Left ventricle myocardium superior (tissue), 1 donor: ENCODE data around the gene CPED1. TPM values are rescaled to one million over a fixed set of nuclear protein-coding genes. Genes with fewer than 3 reads are reported as not detected.
A peak's percentile ranks its signal among the peaks of the same experiment; 100 is the strongest.

ENCODE experiments used
- ATAC-seq: fragments of 200-7000 bp; cut with Tn5 transposase; one replicate; pipeline ENCODE4 v1.9.1; 2020; ENCODE audit warnings: mild to moderate bottlenecking, moderate library complexity
- DNase-seq: peaks from one replicate; pipeline ENCODE4 v3.0.0-alpha.2; 2020
- intact Hi-C: fragments of 100-400 bp; cut with micrococcal nuclease; formaldehyde crosslinking; loops from one replicate; pipeline ENCODE4 v1.11.0; 2022
- total RNA-seq: library from RNA; stranded (reverse); fragmentation: NEBNext Ultra II Directional; extraction: Animal tissue kit (Norgen Biotek cat#: 25700); gene quantifications from one replicate; pipeline ENCODE4 v1.2.1, GENCODE V29; 2021
- donor health status: DM: no; HTN: yes; CAD: no; lungs with severe emphysema.

Gene CPED1
- total RNA-seq, 1 donor from 2014 or later: 32.8 TPM

DNA sequence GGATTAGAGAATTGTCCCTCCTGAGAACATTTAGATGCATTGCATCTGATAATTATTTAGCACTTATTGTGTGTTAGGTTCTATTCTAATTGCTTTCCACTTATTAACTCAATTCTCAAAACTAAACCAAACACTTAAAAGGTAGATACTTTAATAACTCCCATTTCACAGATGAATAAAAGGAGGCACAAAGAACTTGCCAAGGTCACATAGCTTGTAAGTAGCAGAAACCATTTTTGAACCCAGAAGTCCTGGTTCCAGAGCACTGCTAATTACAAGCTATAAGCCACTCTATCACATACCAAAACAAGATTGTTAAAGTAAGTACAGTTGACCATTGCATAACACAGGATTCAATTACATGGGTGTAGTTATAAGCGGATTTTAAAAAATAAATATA lies 164.9 kb downstream of the CPED1 start:
- no peak for ATAC-seq
- intact Hi-C loops: no loop called here
- DNase-seq: no peak

DNA sequence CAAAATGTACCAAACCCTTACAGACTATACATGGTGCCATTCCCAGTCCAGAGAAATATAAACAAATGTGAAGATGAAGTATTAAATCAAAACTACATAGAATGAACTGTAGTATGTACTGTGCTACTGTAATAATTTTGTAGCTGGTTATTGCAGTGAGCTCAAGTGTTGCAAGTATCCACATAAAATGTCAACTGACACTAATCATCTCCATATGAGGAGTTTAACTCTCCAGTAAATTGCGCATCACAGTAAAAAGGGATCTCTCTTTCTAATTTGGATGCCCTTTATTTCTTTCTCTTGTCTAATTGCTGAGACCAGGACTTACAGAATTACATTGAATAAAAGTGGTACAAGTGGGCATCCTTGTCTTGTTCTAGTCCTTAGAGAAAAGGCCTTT lies 165.5 kb downstream of the CPED1 start:
- intact Hi-C loops: no loop called here

DNA sequence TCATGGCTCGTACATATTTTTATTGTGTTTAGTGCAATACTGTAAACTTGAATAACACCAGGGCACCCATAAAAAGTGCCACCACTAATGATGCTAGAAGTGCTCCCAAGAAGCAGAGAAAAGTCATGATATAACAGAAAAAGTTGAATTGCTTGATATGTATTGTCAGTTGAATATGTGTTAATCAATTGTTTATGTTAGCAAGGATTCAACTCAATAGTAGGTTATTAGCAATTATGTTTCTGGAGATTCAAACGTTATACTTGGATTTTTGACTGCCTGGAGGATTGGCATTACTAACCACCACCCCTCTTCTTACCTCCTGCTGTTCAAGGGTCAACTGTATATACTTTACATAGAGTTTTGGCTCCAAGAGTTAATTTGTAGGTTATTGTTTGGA lies 168.3 kb downstream of the CPED1 start:
- intact Hi-C loops: no loop called here
- DNase-seq: no peak
- no peak for ATAC-seq

More for the DNA sequence above, 165.5 kb downstream of the CPED1 start:
- DNase-seq (no peak), ATAC-seq (no peak)

DNA sequence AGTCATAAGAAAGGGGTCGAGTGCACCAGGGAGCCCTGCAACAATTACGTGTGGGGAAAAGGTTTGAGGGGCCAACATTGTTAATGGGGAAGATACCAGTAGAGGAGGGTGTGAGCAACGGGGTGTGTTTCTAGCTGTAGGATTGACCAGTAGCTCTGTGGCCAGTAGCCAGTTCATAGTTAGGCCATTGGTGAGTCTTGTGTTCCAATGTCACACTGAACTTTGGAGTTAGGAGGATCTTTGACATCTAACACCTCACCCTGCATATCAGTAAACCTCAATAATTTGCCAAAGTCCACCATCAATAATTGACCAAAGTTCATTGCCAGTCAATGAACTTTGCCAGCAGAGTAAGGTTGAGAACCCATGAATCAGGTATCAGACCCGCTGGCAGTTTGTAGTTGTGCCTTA lies 168.8 kb downstream of the CPED1 start:
- DNase-seq: no peak
- no peak for ATAC-seq
- intact Hi-C loops: no loop called here

DNA sequence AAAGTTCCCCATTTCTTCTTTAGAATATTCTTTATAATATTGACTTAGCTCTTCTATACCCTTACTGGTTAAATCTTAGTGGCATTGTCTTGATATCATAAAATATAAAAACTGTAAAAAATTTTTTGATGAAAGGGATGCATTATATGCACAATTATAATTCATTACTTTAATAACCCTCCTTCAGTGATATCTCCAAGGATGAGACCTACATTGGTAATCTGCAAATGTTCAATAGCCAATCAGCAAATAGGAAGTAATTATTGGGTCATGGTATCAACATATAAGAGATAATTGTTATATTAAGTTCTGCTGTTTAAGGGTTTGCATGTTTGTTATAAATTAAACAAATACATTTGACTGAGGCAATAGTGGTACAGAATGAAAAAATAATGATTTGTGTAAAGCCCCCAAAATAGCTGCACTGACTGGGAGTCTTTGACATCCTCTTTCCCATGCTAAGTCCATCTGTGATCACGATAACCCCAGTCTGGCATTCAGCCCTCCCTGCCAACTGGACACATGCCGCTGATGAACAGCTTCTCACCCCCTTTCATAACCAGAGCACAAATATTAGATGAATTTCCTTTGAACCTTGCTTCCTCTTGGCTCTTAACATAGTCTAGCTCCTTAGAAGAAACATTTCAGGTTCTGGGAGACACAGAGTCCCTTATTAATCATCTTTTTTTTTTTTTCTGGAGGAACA lies 169.5 kb downstream of the CPED1 start:
- ATAC-seq (no peak), DNase-seq (no peak)
- intact Hi-C loops: no loop called here

DNA sequence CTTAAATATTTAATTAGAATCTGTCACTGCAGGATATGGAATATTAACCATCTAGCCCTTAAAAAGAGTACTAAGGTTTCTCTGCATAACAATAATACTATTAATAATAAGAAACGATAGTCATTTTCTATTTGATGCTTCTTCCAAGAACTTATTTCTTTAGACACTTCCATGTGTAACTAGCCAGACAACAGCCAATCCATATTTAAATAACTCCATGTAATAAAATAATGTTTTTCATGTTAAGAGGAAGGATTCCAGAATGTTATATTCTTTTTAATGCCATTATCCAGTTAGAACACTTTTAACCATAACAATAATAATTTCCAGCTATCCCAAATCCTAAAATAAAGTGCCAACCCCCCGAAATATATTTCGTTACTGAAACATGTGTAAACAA lies 170.2 kb downstream of the CPED1 start:
- DNase-seq: no peak
- no peak for ATAC-seq
- intact Hi-C loops: no loop called here

DNA sequence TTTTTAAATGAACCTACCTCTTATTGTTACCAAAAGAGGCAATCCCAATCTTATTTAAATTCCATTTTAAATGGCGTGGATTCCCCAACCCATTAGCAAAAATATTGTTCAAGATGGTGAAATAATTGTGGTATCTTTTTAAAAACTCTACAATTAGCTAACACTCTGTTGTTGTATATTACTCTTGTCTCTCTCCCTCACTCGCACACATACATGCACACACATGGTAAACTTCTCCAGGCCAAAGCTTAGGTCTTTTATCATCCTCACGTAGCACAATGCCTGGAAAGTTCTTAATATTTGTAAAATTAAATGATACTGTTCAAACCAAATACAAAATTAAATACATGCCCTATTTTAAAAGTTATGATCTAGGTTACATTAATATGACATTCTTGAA lies 171.0 kb downstream of the CPED1 start:
- intact Hi-C loops: no loop called here
- DNase-seq (no peak), ATAC-seq (no peak)

DNA sequence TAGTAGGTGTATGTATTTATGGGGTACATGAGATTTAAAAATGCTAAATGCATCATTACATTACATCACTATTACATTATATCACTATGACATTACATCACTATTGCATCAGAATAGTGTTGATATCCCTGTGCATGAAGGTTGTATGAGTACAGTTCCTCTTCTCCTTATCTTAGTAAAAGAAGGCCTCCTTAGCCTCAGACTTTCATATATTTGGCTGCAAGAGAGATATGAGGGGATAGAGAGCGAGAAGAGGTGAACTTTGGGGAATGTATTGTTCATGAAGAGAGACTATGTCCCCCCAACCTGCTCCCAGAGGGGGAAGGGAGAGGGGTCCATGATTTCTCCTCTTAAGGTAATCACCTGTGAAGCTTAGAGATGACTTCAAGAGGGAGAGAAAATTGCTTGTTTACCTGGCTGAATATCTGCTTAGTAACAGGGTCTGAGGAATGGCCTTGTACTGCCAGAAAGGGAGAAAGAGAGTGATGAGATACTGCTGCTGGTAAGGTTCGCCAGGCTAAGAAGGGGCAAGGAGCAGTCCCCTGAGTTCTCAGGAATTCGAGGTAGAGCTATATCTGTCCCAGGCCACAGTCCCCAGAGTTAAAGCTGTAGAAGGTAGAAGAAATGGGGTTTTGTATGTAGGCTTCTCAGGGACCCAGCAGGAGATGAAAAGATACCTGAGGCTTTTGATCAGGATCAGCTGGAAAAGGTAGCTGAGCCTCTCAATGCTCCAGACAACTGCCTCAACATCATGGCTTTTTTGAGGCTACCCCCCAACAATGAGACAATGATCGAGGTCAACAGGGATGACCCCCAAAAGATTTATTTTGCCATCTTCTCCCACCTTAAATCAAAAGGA lies 171.9 kb downstream of the CPED1 start:
- intact Hi-C loops: no loop called here
- DNase-seq (no peak), ATAC-seq (no peak)

DNA sequence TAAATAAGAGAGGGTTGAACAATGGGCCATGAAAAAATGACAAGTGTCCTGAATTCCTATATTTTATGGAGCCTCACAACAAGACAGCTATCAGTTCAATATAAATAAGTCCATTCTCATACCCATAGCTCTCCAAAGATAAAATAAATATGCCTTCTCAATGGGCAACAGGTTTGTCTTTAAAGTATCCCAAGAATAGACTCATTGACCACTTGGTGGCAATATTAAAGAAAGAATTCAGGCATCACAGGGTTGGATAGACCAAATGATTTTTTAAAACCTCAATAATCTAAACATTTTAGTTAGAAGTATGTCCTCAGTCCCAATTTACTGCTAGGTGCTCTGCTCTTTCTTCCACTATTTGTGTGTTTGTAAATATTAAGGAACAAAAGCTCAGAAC lies 175.2 kb downstream of the CPED1 start:
- intact Hi-C loops: no loop called here
- ATAC-seq: no peak
- no peak for DNase-seq

DNA sequence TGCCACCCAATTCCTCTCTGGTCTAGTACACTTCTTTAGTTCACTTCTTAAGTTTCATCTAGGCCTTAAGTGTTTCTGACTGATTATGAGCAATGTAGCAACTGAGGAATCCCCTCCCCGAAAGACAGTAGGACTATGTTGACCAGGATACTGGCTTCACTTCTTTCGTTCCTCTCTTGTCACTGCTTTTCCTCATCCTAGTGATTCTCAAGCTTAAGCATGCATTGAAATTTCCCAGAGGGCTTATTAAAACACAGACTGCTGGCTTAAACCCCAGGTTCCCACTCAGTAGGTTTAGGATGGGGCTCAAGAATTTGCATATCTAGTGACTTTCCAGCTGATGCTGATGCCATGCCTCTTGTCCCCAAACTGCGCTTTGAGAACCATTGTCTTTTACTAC lies 175.7 kb downstream of the CPED1 start:
- intact Hi-C loops: no loop called here
- DNase-seq: no peak
- no peak for ATAC-seq

DNA sequence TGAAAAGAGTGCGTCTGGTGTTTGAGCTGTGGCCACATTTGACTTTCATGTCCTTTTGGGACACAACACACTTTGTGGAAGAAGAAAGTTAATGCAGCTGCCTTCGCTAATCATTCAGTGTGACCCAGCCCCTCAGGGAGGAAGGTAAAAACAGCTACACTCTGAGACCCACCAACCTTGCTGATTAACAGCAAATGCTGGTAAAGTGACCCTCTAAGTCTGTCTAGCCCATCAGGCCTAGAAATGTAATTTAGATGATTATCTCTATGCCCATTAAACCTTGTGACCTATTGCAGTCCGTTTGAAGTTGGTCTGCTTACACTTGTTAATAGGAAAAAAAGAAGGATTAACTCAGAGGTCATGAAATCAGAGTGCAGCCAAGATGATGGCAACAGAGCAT lies 178.4 kb downstream of the CPED1 start:
- intact Hi-C loops: no loop called here
- DNase-seq (no peak), ATAC-seq (no peak)

DNA sequence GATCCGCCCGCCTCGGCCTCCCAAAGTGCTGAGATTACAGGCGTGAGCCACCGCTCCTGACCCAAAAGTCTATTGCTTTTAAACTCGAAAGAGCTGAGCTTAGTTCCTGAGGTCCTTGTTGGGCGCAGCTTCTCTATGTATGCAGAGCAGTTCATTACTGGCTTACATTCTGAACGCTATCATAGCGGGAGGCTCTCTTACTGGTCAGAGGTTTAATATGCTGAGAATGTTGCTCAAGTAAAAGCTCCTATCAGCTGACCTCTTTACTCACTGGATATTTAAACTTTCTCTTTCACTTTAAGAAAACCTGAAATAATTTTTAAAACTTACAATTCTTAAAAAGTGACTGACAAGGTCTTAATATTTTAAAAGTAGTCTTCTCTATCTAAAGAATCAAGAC lies 179.5 kb downstream of the CPED1 start:
- ATAC-seq: no peak
- intact Hi-C loops: no loop called here
- DNase-seq: no peak

DNA sequence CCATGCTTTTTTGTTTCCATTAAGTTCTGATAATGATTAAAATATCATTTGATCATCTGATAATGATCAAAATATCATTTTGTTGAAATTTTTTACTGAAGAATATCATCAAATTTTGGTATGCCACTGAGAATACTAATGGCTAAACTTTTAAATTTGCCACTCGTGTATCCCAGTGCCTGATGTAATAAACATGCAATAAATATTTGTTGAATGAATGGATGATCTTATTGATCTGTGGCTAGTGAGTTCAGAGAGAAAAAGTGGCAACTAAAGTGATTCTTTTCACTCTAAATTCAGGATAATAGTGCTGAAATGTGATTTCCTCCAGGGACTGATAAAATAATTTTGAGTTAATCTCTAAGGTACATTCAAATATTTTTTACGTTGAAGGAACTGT lies 181.0 kb downstream of the CPED1 start:
- ATAC-seq (no peak), DNase-seq (no peak)
- intact Hi-C loops: no loop called here

DNA sequence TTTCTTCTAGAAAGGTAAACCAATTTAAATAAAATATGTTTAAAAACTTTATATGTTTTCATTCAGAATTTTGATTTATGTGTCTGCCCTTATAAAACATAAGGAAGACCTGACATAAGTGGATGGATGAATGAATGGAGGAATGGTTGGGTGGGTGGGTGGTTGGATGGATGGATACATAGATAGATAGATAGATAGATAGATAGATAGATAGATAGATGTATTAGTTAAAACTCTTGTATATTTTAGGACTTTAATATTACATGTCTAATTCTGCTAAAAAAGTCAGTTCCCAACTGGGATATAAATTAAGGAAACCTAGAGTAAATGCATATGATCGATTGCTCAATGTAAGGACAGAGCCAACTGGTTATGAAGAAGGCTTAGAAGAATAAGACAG lies 184.0 kb downstream of the CPED1 start:
- ATAC-seq (no peak), DNase-seq (no peak)
- intact Hi-C loops: no loop called here

DNA sequence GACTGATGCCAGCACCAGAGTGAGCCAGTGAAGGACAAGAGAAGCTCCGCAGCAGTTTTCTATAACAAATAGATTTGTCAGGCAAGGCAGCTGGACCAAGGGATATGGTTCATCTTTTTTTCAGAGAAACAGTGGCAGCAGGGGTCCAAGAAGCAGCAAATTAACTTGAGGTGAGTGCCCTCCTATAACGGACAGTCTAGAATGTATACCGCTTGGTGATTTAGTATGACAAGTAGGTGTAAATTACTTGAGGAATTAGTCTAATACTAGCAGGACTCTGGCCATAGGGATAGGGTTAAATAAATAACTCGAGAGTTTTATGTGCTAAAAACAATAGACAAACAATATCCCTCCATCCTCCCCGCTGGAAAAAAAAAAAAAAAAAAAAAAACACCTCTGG lies 187.3 kb downstream of the CPED1 start:
- ATAC-seq: no peak
- no peak for DNase-seq
- intact Hi-C loops: no loop called here

DNA sequence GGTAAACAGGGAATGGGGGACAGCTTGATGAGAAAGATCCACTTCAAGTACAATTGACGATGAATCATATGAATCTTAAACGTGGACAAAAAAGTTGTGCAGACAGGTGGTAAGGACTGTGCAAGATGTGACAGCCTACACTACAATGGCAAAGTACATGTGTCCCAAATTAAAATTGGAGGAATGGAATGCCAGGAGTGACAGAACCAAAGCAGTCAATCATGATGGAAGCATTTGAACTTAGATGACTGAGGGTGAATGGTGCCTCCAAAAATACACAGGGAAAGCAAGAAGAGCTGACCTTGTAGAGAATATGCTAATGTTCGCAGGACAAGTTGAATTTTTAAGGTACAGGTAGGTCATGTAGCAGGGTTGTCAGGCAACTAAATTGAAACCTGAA lies 189.9 kb downstream of the CPED1 start:
- DNase-seq (no peak), ATAC-seq (peak; percentile 50)

DNA sequence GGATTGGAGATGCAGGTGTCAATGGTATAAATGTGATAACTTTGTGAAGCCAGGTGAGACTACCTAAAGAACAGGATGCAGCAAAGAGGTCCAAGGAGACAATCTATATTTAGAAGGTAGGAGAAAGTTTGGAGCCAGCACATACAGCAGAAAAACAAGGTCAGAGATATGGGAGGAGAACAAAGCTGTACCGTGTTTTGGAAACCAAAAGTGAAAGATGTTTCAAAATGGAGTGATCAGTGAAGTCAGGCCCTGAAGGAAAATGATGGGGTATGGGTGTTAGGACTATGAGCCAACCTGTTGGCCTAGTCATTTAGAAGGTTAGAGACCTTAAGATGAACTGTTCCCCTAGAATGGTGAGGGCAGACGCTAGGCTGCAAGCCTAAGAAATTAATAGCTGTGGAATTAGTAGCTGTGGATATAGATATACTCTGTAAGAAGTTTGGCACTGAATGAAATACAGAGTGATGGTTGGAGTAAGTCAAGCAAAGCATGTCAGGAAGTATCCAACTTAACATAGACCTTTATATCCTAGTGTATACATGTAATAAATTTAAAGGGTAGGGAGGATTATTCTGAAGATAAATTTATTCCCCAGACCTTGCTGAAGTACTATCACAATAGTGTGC lies 190.5 kb downstream of the CPED1 start:
- peak; percentile 71 for ATAC-seq
- intact Hi-C loops: no loop called here
- DNase-seq: no peak

More for the DNA sequence above, 189.9 kb downstream of the CPED1 start:
- intact Hi-C loops: no loop called here

DNA sequence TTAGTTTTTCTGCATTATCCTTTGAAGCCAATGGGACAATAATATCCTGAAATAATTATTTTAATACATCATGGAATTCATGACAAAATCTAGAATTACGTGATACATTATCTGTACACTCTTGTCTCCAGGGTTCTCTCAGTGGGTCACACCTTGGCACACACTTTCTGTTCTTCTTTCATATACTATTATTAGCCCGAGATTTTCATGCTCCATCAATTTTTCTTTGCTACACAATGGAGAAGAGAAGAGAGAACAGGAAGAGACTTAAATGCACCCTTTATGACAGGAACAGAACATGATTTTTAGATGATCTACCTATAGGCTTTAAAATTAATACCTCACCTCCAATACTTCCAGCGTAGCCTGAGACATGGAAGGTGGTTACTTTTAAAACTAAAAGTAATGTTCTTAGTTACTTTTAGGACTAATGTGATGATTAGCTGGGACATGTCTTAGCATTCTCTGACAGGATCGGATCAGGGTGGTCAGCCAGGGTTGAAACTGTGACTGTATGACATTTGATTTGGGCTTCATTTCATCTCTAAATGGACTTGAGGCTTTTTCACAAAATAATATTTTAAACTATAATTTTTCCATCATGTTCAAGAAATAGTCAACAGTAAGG lies 192.0 kb downstream of the CPED1 start:
- DNase-seq: no peak
- intact Hi-C loops: no loop called here
- peak; percentile 67 for ATAC-seq

DNA sequence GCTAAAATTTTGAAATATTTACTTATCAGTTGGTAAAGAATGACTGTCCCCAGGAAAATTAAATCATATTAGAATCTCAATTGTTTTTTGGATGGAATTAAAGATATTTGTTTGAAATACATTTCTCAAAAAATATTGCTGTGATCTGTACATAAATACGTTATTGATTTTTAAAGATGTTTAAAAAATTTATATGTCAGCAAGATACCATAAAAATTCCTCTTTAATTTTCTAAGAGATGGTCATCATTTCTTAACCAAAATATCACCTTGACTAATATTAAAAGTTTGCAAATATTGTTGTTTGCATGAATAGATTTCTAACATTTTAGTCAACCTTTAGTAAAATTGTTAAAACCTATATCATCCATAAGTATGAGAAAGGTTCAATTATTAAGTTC lies 192.8 kb downstream of the CPED1 start:
- intact Hi-C loops: no loop called here
- ATAC-seq: no peak
- no peak for DNase-seq

DNA sequence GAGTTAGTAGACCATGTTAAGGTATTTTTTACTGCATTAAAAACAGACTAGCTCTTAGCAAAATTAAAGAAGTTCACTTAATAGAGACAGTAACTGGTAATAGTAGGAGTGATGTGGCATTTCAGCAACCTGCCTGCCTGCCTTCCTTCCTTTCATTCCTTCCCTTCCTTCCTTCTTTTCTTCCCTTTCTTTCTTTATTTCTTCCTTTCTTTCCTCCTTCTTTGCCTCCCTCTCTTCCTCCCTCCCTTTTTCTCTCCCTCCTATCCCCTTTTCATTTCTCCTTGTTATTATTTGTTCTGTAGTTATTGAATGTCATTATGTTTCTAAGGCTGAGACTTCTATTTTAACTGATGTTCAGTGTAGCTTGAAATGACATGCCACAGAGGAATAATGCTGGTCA lies 193.8 kb downstream of the CPED1 start:
- no peak for DNase-seq
- intact Hi-C loops: no loop called here
- ATAC-seq: no peak
